Measurements from ENCODE around the gene ALKBH4. TPM values are rescaled to one million over a fixed set of nuclear protein-coding genes. Genes with fewer than 3 reads are reported as not detected.
A peak's percentile ranks its signal among the peaks of the same experiment; 100 is the strongest.
"Not testable (repeated sequence)": the region's sequence is repeated elsewhere in the genome, so short reads cannot be mapped to it uniquely, and the experiment has no call there.

Gene ALKBH4
- total RNA-seq, 2 experiments from 2014 or later = 11.2 to 14.6 TPM

DNA sequence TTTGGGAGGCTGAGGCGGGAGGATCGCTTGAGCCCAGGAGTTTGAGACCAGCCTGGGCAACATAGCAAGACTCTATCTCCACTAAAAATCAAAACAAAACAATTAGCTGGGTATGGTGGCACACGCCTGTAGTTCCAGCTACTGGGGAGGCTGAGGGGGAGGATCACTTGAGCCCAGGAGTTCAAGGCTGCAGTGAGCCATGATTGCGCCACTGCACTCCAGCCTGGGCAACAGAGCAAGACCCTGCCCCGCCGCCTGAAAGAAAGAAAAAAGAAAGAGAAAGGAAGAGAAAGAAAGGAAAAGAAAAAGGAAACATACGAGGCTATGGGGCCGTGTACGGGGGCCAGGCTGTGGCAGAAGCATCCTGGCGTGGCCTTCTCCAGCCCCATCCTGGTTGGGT lies 9.7 kb downstream of the ALKBH4 start:
- not testable (repeated sequence) for H3K36me3 Mint-ChIP-seq; ATAC-seq; DNase-seq; H3K27me3 Mint-ChIP-seq; H3K9me3 Mint-ChIP-seq (ENCODE audit: low read depth); H3K4me1 Mint-ChIP-seq; H3K4me3 Mint-ChIP-seq
- CTCF ChIA-PET = interaction anchor here (1.0 to 1.5 kb wide), 3 partner anchors 20 to 51 kb away, joined by 3 to 4 read pairs (median 3); no protein-coding TSS in a partner anchor
- H3K27ac Mint-ChIP-seq = peak overlapping the region; percentile 49

- Mint-ChIP-seq H3K36me3 (peaks cover 4% of the 10 kb centered on the region), H3K27ac (no peak overlapping the region), H3K27me3 (no peaks in the 10 kb centered on the region), H3K4me1 (no peaks in the 10 kb centered on the region), H3K9me3 (ENCODE audit: low read depth) (no peaks in the 10 kb centered on the region), H3K4me3 (no peak overlapping the region)
- CTCF ChIA-PET = interaction anchor here (0.6 to 1.5 kb wide), 4 partner anchors 8 to 50 kb away, joined by 3 to 4 read pairs (median 4); no protein-coding TSS in a partner anchor
- DNase-seq = no peak
- no peak for ATAC-seq
These were observed 10.2 kb downstream of the ALKBH4 start for GRCh38 chr7:102454468-102454867.

GRCh38 chr7:102453319-102453718 lies 11.3 kb downstream of the ALKBH4 start:
- H3K27me3 Mint-ChIP-seq = no peaks in the 10 kb centered on the region
- ATAC-seq = no peak
- CTCF ChIA-PET = interaction anchor here (2.5 kb wide), 1 partner anchor 49 kb away, joined by 7 read pairs; no protein-coding TSS in a partner anchor
- DNase-seq = no peak
- no peaks in the 10 kb centered on the region for H3K9me3 Mint-ChIP-seq (ENCODE audit: low read depth)
- H3K4me3 Mint-ChIP-seq = no peak overlapping the region
- H3K36me3 Mint-ChIP-seq = peaks cover 5% of the 10 kb centered on the region
- H3K27ac Mint-ChIP-seq = no peak overlapping the region
- H3K4me1 Mint-ChIP-seq = no peaks in the 10 kb centered on the region

- H3K27me3 Mint-ChIP-seq = no peaks in the 10 kb centered on the region
- DNase-seq = no peak
- H3K27ac Mint-ChIP-seq = no peak overlapping the region
- H3K4me1 Mint-ChIP-seq = no peaks in the 10 kb centered on the region
- CTCF ChIA-PET = interaction anchor here (1.1 to 2.5 kb wide), 3 partner anchors 19 to 48 kb away, joined by 3 to 7 read pairs (median 4); no protein-coding TSS in a partner anchor
- no peaks in the 10 kb centered on the region for H3K9me3 Mint-ChIP-seq (ENCODE audit: low read depth)
- peaks cover 3% of the 10 kb centered on the region for H3K36me3 Mint-ChIP-seq
- no peak overlapping the region for H3K4me3 Mint-ChIP-seq
- ATAC-seq = no peak
These were observed 12.2 kb downstream of the ALKBH4 start for GRCh38 chr7:102452451-102452850.

GRCh38 chr7:102451371-102452054 lies 13.2 kb downstream of the ALKBH4 start:
- no peaks in the 10 kb centered on the region for H3K9me3 Mint-ChIP-seq (ENCODE audit: low read depth)
- ATAC-seq = no peak
- H3K4me3 Mint-ChIP-seq = no peak overlapping the region
- no peaks in the 10 kb centered on the region for H3K27me3 Mint-ChIP-seq
- H3K36me3 Mint-ChIP-seq = peaks cover 3% of the 10 kb centered on the region
- CTCF ChIA-PET = interaction anchor here (0.9 to 2.5 kb wide), 5 partner anchors 10 to 47 kb away, joined by 3 to 7 read pairs (median 4); no protein-coding TSS in a partner anchor
- DNase-seq = no peak
- H3K4me1 Mint-ChIP-seq = no peaks in the 10 kb centered on the region
- no peak overlapping the region for H3K27ac Mint-ChIP-seq

- ATAC-seq (peak; percentile 74), DNase-seq (no peak)
- Mint-ChIP-seq H3K27me3 (no peaks in the 10 kb centered on the region), H3K4me3 (no peak overlapping the region), H3K9me3 (ENCODE audit: low read depth) (no peaks in the 10 kb centered on the region), H3K4me1 (no peaks in the 10 kb centered on the region), H3K27ac (no peak overlapping the region), H3K36me3 (peaks cover 3% of the 10 kb centered on the region)
- CTCF ChIA-PET = interaction anchor here (0.8 to 2.0 kb wide), 11 partner anchors 9 to 48 kb away, joined by 3 to 20 read pairs (median 4); no protein-coding TSS in a partner anchor
These were observed 14.4 kb downstream of the ALKBH4 start for GRCh38 chr7:102450242-102450641.

DNA sequence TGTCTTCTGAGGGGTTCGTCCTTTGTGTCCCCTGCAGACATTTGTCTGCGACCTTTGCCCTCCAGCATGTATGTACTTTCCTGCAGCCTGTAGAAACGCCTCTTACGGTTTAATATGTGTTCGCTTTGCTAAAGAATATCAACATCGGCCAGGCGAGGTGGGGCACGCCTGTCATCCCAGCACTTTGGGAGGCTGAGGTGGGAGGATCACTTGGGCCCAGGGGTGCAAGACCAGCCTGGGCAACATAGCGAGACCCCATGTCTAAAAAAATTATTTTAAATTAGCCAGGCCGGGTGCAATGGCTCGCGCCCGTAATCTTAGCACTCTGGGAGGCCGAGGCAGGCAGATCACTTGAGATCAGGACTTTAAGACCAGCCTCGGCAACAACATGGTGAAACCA lies 15.5 kb downstream of the ALKBH4 start:
- no peak for DNase-seq
- H3K9me3 Mint-ChIP-seq (ENCODE audit: low read depth) = no peaks in the 10 kb centered on the region
- H3K4me1 Mint-ChIP-seq = no peaks in the 10 kb centered on the region
- H3K27ac Mint-ChIP-seq = no peak overlapping the region
- no peak overlapping the region for H3K4me3 Mint-ChIP-seq
- H3K36me3 Mint-ChIP-seq = peaks cover 8% of the 10 kb centered on the region
- CTCF ChIA-PET = interaction anchor here (1.5 to 2.0 kb wide), 3 partner anchors 15 to 42 kb away, joined by 4 to 20 read pairs (median 7); no protein-coding TSS in a partner anchor
- ATAC-seq = no peak
- no peaks in the 10 kb centered on the region for H3K27me3 Mint-ChIP-seq

DNA sequence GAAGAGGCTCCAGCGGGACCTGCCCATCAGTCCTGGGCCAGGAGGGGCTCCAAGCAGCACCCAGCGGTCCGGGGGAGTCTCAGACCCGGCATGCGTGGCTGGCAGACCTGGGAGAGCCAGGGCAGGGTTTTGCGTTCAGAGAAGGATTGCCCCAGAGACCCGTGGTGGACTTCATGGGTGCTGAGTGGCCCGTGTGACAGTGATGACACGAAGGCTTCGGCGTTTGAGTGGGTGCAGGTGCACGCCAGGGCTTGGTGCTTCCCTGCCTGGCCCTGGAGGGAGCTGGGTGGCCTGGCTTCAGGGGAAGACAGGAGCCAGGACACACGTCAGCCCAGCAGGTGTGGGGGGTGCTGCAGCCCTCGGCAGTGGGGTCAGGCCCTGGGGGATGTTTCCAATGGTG lies 17.4 kb downstream of the ALKBH4 start:
- no peaks in the 10 kb centered on the region for H3K9me3 Mint-ChIP-seq (ENCODE audit: low read depth)
- H3K4me1 Mint-ChIP-seq = peaks cover 7% of the 10 kb centered on the region
- H3K36me3 Mint-ChIP-seq = peaks cover 8% of the 10 kb centered on the region
- H3K27ac Mint-ChIP-seq = no peak overlapping the region
- H3K4me3 Mint-ChIP-seq = no peak overlapping the region
- DNase-seq (no peak), ATAC-seq (no peak)
- CTCF ChIA-PET = interaction anchor here (1.4 kb wide), 1 partner anchor 43 kb away, joined by 3 read pairs; no protein-coding TSS in a partner anchor
- H3K27me3 Mint-ChIP-seq = no peaks in the 10 kb centered on the region

DNA sequence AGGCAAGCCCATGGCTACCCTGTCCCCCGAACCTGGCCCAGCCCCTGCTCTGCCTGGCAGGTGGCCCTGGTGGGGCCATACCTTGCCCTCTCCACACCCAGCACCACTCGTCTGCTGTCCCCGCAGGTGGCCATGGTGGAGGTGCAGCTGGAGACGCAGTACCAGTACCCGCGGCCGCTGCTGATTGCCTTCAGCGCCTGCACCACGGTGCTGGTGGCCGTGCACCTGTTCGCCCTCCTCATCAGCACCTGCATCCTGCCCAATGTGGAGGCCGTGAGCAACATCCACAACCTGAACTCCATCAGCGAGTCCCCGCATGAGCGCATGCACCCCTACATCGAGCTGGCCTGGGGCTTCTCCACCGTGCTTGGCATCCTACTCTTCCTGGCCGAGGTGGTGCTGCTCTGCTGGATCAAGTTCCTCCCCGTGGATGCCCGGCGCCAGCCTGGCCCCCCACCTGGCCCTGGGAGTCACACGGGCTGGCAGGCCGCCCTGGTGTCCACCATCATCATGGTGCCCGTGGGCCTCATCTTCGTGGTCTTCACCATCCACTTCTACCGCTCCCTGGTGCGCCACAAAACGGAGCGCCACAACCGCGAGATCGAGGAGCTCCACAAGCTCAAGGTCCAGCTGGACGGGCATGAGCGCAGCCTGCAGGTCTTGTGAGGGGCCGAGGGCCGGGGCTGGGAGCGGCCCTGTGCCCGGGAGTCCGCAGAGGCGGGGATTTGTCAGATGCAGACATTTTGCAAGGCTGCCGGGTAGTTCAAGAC lies 18.1 kb downstream of the ALKBH4 start:
- Mint-ChIP-seq H3K4me1 (peaks cover 10% of the 10 kb centered on the region), H3K9me3 (ENCODE audit: low read depth) (no peaks in the 10 kb centered on the region), H3K27me3 (no peaks in the 10 kb centered on the region), H3K36me3 (peaks cover 11% of the 10 kb centered on the region), H3K4me3 (no peak overlapping the region), H3K27ac (no peak overlapping the region)
- CTCF ChIA-PET = interaction anchor here (1.4 kb wide), 1 partner anchor 42 kb away, joined by 3 read pairs; no protein-coding TSS in a partner anchor
- no peak for DNase-seq
- ATAC-seq = no peak

- no peak overlapping the region for H3K4me3 Mint-ChIP-seq
- peak overlapping the region; percentile 4 for H3K27ac Mint-ChIP-seq
- H3K4me1 Mint-ChIP-seq = peaks cover 10% of the 10 kb centered on the region
- CTCF ChIA-PET = interaction anchor here (1.4 to 1.5 kb wide), 2 partner anchors 12 to 41 kb away, joined by 3 to 5 read pairs; partner anchors contain the start of gene ORAI2
- ATAC-seq = no peak
- peaks cover 12% of the 10 kb centered on the region for H3K36me3 Mint-ChIP-seq
- H3K9me3 Mint-ChIP-seq (ENCODE audit: low read depth) = no peaks in the 10 kb centered on the region
- DNase-seq = no peak
- no peaks in the 10 kb centered on the region for H3K27me3 Mint-ChIP-seq
These were observed 19.0 kb downstream of the ALKBH4 start for GRCh38 chr7:102445674-102446071.

DNA sequence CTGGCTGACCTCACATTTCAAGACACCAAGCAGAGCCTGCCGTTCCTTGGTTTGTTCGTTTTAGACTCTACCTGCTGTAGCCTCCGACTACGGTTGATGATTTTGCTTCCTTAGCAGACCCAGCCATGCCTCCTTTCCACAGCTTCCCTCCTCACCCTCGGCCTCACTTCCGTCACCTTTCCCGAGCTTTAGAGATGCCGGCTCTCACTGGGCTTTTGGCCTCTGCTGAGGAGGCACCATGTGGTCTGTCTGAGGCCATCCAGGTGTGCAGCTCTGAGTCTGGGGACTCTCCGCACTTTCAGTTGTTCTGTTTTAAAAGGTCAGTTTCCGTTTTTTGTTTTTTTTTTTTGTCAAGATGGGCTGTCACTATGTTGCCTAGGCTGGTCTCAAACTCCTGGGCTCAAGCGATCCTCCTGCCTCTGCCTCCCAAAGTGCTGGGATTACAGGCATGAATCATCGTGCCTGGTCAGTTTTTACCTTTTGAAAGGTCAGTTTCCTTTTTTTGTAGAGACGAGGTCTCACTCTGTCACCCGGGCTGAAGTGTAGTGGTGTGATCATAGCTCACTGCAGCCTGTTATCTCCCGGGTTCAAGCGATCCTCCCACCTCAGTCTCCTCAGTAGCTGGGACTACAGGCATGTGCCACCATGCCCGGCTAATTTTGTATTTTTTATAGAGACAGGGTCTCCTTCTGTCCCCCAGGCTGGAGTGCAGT lies 19.5 kb downstream of the ALKBH4 start:
- H3K27me3 Mint-ChIP-seq = no peaks in the 10 kb centered on the region
- no peak overlapping the region for H3K4me3 Mint-ChIP-seq
- no peaks in the 10 kb centered on the region for H3K9me3 Mint-ChIP-seq (ENCODE audit: low read depth)
- CTCF ChIA-PET = interaction anchor here (1.5 to 2.6 kb wide), 2 partner anchors 11 to 41 kb away, joined by 5 to 10 read pairs; partner anchors contain the start of gene ORAI2
- peak overlapping the region; percentile 25 for H3K27ac Mint-ChIP-seq
- ATAC-seq = no peak
- no peak for DNase-seq
- H3K4me1 Mint-ChIP-seq = peaks cover 10% of the 10 kb centered on the region
- H3K36me3 Mint-ChIP-seq = peaks cover 12% of the 10 kb centered on the region

DNA sequence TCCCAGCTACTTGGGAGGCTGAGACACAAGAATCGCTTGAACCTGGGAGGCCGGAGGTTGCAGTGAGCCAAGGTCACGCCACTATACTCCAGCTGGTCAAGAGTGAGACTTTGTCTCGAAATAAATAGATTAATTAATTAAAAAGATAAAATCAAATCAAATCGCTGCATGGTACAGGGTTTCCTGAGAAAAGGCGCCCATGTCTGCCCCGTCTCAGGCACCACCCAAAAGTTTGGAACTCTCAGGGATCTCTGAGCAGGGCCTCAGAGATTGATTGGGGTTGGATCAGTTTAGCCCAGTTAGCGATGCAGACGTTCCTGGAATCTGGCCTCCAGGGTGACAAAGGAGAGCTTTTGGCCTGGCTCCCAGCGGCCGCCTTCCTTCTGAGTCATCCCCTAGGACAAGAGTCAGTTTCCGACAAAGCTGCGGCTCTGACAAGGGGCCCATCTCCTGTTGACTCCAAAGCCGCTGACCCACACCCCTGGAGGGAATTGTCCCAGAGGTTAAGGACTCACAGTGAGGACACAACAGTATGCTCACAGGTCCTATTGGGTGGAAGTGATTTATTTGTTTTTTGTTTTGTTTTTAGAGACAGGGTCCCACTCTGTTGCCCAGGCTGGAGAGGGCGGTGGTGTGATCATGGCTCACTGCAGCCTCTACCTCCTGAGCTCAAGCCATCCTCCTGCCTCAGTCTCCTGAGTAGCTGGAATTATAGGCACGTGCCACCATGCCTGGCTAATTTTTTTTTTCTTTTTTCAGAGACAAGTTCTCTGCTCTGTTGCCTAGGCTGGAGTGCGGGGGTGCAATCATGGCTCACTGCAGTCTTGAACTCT lies 24.5 kb downstream of the ALKBH4 start:
- Mint-ChIP-seq H3K4me3 (no peak overlapping the region), H3K9me3 (ENCODE audit: low read depth) (no peaks in the 10 kb centered on the region), H3K27ac (no peak overlapping the region), H3K27me3 (no peaks in the 10 kb centered on the region), H3K4me1 (peaks cover 20% of the 10 kb centered on the region), H3K36me3 (peaks cover 21% of the 10 kb centered on the region)
- no peak for DNase-seq
- CTCF ChIA-PET = interaction anchor here (0.7 to 1.3 kb wide), 3 partner anchors 10 to 36 kb away, joined by 3 to 4 read pairs (median 3); partner anchors contain the start of genes ALKBH4 and LRWD1
- ATAC-seq = no peak
